Activated CD8-positive, alpha-beta T cell treated with anti-CD3 and anti-CD28 coated beads, Interleukin-2, amount 10 ng/mL, durations not matched to agents 7 days and 5 days (primary cell): ENCODE results near the gene SLC17A9. TPM values are rescaled to one million over a fixed set of nuclear protein-coding genes. Genes with fewer than 3 reads are reported as not detected.

ENCODE experiments used
- ATAC-seq: fragments of 150-1000 bp; cut with Tn5 transposase; one replicate; pipeline ENCODE4 v1.10.0; 2021; ENCODE audit warnings: moderate library complexity
- CTCF ChIA-PET: fragments of 350-600 bp; sonication (Branson Sonifier 250); formaldehyde crosslinking; loops from one replicate; lab custom pipeline; 2021; ENCODE audit warnings: antibody characterized with exemption; lab: Charles Lee
- POLR2A ChIA-PET: fragments of 350-600 bp; sonication (Branson Sonifier 250); formaldehyde crosslinking; loops from one replicate; lab custom pipeline; 2021; ENCODE audit warnings: antibody characterized with exemption; lab: Charles Lee
- DNase-seq: peaks from one replicate; pipeline ENCODE4 v3.0.0-alpha.2; 2020
- H3K27ac Mint-ChIP-seq: one replicate; pipeline ENCODE4 v1.8.0; 2021; ENCODE audit warnings: mild to moderate bottlenecking, mixed read lengths
- H3K27me3 Mint-ChIP-seq: one replicate; pipeline ENCODE4 v1.8.0; 2021; ENCODE audit warnings: low read depth, mixed read lengths
- H3K36me3 Mint-ChIP-seq: one replicate; pipeline ENCODE4 v1.8.0; 2021; ENCODE audit warnings: low read depth, mixed read lengths
- H3K4me1 Mint-ChIP-seq: one replicate; pipeline ENCODE4 v1.8.0; 2021; ENCODE audit warnings: low read depth, mixed read lengths
- H3K4me3 Mint-ChIP-seq: one replicate; pipeline ENCODE4 v1.8.0; 2021; ENCODE audit warnings: mild to moderate bottlenecking, mixed read lengths
- H3K9me3 Mint-ChIP-seq: one replicate; pipeline ENCODE4 v1.8.0; 2022; ENCODE audit warnings: mixed read lengths; ENCODE audit not compliant: insufficient read depth
- total RNA-seq, 2 experiments: library from RNA; stranded (reverse); gene quantifications; one replicate each; pipeline ENCODE4 v1.2.3, GENCODE V29; 2021

SLC17A9 gene
- total RNA-seq, 2 experiments from 2014 or later, result 57.8 to 69.7 TPM

GRCh38 chr20:62926229-62927127 is 26.0 kb upstream of the SLC17A9 start, which contains the start of gene DIDO1:
DIDO1 (minus strand) TSS chr20:62926505.
- no peaks in the 10 kb centered on the region for H3K27me3 Mint-ChIP-seq

DNA sequence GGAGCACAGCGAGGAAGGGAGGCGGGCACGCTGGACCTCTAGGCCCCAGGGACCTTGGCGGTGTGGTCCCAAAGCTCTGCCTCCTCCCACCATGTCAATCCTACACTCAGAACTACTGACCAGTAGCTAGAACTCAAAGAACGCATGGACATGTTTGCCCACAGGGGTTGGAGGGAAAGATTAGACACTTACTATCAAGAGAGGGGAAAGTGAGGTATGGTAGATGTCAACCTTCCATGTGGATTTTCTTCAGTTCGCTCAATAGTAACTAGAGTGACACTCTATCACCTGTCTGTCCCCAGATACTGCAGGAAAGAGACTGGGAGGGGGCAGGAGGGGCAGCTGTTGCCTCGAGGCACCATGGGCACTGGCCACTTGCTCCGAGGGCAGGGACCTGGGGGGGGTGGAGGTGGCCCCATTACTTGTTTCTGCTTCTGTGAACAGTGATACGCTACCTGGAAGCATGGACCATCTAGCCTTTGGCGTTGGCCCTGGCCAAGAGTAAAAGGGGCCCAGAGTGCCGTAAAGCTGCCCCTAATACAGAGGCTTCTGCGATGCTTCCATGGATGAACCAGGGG is 25.3 kb upstream of the SLC17A9 start:
- Mint-ChIP-seq H3K4me3 (peak overlapping the region; percentile 92), H3K36me3 (peaks cover 31% of the 10 kb centered on the region), H3K9me3 (no peaks in the 10 kb centered on the region), H3K27ac (peak overlapping the region; percentile 90), H3K4me1 (peaks cover 76% of the 10 kb centered on the region), H3K27me3 (no peaks in the 10 kb centered on the region)
- POLR2A ChIA-PET, result interaction anchor here (0.7 to 7.2 kb wide), 8 partner anchors 8 to 285 kb away, joined by 3 to 82 read pairs (median 6); partner anchors contain the start of genes GID8, SLC17A9 and SLCO4A1
- no peak for ATAC-seq
- no peak for DNase-seq
- CTCF ChIA-PET, result interaction anchor here (0.6 to 13.1 kb wide), 11 partner anchors 9 to 105 kb away, joined by 3 to 100 read pairs (median 4); partner anchors contain the start of gene GID8

More at GRCh38 chr20:62926229-62927127, 26.0 kb upstream of the SLC17A9 start, which contains the start of gene DIDO1:
- DNase-seq (peak; percentile 89), ATAC-seq (peak; percentile 76)
- no peaks in the 10 kb centered on the region for H3K9me3 Mint-ChIP-seq
- H3K4me1 Mint-ChIP-seq, result peaks cover 72% of the 10 kb centered on the region
- ChIA-PET CTCF (interaction anchor here (0.6 to 13.5 kb wide), 10 partner anchors 8 to 104 kb away, joined by 3 to 182 read pairs (median 4); partner anchors contain the start of gene GID8), POLR2A (interaction anchor here (0.7 to 7.2 kb wide), 8 partner anchors 8 to 284 kb away, joined by 4 to 82 read pairs (median 4); partner anchors contain the start of genes GID8, SLC17A9 and SLCO4A1)
- H3K4me3 Mint-ChIP-seq, result peak within 1 kb of the TSS; percentile 92
- peaks cover 31% of the 10 kb centered on the region for H3K36me3 Mint-ChIP-seq
- peak within 1 kb of the TSS; percentile 96 for H3K27ac Mint-ChIP-seq

DNA sequence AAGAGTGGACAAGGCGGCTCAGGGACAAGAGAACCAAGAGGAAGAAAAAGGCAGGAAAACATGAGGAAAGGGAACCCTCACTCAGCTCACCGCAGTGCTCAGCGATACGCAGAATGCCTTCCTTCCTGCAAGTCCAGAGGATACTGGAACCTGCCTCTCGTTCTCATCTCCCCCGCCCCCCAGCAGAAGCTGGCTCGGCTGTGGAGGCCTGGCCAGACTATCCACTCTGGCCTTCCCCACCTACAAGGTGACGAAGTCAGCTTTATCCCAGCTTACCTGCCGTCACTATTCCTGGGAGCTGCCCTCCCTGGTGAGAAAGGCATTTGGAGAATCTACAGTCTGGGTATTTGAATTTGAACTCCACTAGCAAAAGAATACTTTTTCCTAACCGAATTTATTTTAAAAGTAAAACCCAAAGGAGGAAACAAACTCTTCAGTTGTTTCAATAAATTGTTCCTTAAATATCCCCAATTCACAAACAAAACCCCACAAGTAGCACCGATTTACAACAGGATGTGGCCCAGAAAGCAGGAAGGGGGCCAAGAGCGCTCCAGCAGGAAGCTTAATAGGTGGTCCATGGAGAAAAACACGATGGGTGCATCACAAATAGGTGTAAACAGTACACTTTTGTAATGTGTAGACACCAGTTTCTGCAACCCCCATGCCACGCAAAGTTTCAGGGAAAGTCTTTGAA is 24.1 kb upstream of the SLC17A9 start:
- Mint-ChIP-seq H3K4me1 (peaks cover 74% of the 10 kb centered on the region), H3K27me3 (no peaks in the 10 kb centered on the region), H3K27ac (peak overlapping the region; percentile 74), H3K36me3 (peaks cover 32% of the 10 kb centered on the region), H3K9me3 (no peaks in the 10 kb centered on the region), H3K4me3 (peak overlapping the region; percentile 92)
- no peak for DNase-seq
- POLR2A ChIA-PET, result interaction anchor here (1.5 to 7.2 kb wide), 3 partner anchors 8 to 26 kb away, joined by 3 to 82 read pairs (median 11); partner anchors contain the start of gene GID8
- CTCF ChIA-PET, result interaction anchor here (0.8 to 1.9 kb wide), 6 partner anchors 8 to 44 kb away, joined by 3 to 14 read pairs (median 6); no protein-coding TSS in a partner anchor
- no peak for ATAC-seq

DNA sequence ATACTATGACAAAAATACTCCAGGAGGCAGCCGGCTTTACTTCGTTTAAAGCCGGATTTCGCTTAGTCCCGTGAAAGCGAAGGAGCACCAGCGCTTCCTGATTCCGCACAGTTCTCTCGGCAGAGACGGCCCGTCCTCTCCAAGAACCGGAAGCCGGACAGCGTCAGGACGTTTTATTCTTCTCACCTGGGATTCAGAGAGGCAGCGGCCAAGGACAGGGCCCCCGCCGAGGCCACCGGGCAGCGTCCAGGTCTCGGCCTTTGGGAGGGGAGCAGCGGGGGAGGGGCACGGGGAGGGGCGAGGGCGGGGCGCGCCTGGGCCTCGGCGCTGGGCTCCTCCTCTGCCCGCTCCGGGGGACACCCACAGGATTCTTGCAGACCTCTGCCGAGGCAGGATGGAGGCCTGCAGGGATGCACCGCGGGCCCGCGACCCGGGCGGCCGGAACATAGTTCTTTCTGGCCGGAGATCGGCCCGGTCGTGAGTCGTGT is 23.4 kb upstream of the SLC17A9 start:
- Mint-ChIP-seq H3K27ac (peak overlapping the region; percentile 74), H3K9me3 (no peaks in the 10 kb centered on the region), H3K36me3 (peaks cover 30% of the 10 kb centered on the region), H3K4me1 (peaks cover 68% of the 10 kb centered on the region), H3K27me3 (no peaks in the 10 kb centered on the region), H3K4me3 (peak overlapping the region; percentile 92)
- ChIA-PET CTCF (interaction anchor here (0.8 to 1.9 kb wide), 4 partner anchors 8 to 28 kb away, joined by 3 to 14 read pairs (median 6); no protein-coding TSS in a partner anchor), POLR2A (interaction anchor here (2.0 to 7.2 kb wide), 2 partner anchors 7 to 10 kb away, joined by 11 to 82 read pairs; partner anchors contain the start of gene GID8)
- peak; percentile 64 for DNase-seq
- ATAC-seq, result peak; percentile 33

DNA sequence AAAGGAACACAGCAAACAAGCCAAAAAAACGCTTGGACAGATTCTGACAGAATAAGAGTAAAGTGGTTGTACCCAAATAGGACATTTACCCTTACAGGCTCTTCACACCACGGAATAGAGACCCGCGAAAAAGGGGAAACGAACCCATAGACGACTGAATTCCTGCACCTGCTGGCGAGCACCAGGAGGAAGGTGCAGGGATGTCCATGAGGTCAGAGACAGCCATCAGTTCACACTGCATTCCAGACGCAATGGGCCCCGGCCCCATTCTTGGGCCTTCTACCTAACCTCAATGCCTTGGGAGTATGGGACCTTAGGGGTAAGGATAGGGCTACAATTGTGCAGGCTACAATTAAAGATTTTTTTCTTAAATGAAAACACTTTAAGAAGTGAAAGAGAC is 21.0 kb upstream of the SLC17A9 start:
- Mint-ChIP-seq H3K4me3 (no peak overlapping the region), H3K27me3 (no peaks in the 10 kb centered on the region), H3K36me3 (peaks cover 19% of the 10 kb centered on the region), H3K27ac (no peak overlapping the region), H3K4me1 (peaks cover 59% of the 10 kb centered on the region), H3K9me3 (no peaks in the 10 kb centered on the region)
- no peak for DNase-seq
- ATAC-seq, result no peak
- ChIA-PET POLR2A (interaction anchor here (1.2 to 1.6 kb wide), 3 partner anchors 10 to 18 kb away, joined by 3 to 4 read pairs (median 3); no protein-coding TSS in a partner anchor), CTCF (no interaction called here)

- Mint-ChIP-seq H3K27ac (no peak overlapping the region), H3K4me3 (no peak overlapping the region), H3K4me1 (peaks cover 42% of the 10 kb centered on the region), H3K36me3 (peaks cover 15% of the 10 kb centered on the region), H3K27me3 (no peaks in the 10 kb centered on the region), H3K9me3 (no peaks in the 10 kb centered on the region)
- no peak for ATAC-seq
- POLR2A ChIA-PET, result interaction anchor here (2.4 to 6.0 kb wide), 2 partner anchors 8 to 15 kb away, joined by 13 to 82 read pairs; partner anchors contain the start of gene DIDO1
- CTCF ChIA-PET, result interaction anchor here (1.8 to 5.8 kb wide), 2 partner anchors 13 to 26 kb away, joined by 9 to 100 read pairs; partner anchors contain the start of gene DIDO1
- DNase-seq, result no peak
These were observed 18.5 kb upstream of the SLC17A9 start for GRCh38 chr20:62933966-62934365.

DNA sequence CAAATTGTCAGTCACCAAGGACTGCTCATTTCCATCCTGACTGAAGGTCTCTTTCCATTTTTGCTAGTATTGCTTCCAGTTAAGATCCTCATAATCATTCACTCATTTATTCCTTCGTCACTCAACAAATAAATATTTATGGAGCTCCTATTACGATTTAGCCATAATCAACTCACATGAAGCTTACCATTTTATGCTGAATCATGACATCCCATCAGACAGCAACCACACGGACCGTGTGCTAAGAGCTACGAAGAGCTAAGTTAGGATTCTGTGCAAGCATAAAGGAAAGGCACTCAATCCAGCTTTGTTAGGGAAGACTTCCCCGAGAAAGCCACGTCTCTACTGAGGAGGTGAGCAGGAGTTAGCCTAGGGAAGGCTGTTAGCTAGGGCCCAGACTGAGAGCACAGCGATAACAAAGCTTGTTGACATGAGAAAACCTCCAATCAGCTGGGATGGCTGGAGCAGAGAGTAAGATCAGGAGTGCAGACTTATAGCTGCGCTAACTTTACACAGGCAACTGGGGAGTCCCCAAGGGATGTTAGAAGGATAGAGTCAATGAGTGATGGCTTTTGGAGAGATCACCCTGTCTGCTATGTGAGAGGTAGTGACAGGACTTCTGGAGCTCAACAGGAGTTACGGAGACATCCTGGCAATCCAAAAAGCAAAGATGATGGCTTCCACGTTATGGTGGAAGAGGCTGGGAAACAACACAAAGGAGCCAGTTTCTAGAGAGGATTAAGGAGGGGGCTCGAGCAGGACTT is 17.1 kb upstream of the SLC17A9 start:
- ATAC-seq, result no peak
- no peak overlapping the region for H3K4me3 Mint-ChIP-seq
- no peaks in the 10 kb centered on the region for H3K9me3 Mint-ChIP-seq
- no peaks in the 10 kb centered on the region for H3K27me3 Mint-ChIP-seq
- H3K4me1 Mint-ChIP-seq, result peaks cover 43% of the 10 kb centered on the region
- ChIA-PET POLR2A (interaction anchor here (1.2 to 6.0 kb wide), 4 partner anchors 10 to 41 kb away, joined by 4 to 82 read pairs (median 9); partner anchors contain the start of gene DIDO1), CTCF (interaction anchor here (0.7 to 5.8 kb wide), 6 partner anchors 14 to 74 kb away, joined by 3 to 100 read pairs (median 3); partner anchors contain the start of gene DIDO1)
- H3K36me3 Mint-ChIP-seq, result peaks cover 19% of the 10 kb centered on the region
- H3K27ac Mint-ChIP-seq, result no peak overlapping the region
- no peak for DNase-seq

DNA sequence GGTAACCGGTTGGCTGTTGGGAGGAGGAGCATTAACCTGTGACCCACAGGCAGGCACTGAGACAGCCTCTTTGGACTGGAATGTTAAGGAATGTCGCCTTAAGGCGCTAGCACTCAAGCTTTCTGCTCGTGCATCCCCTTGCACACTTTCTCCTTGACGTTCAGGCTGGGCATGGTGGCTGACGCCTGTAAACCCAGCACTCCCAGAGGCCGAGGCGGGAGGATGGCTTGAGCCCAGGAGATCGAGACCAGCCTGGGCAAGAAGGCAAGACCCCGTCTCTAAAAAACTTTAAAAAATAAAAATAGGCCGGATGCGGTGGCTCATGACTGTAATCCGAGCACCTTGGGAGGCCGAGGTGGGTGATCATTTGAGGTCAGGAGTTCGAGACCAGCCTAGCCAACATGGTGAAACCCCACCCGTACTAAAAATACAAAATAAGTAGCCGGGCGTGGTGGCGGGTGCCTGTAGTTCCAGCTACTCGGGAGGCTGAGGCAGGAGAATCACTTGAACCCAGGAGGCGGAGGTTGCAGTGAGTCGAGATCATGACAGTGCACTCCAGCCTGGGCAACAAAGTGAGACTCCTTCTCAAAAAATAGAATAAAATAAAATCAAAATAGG is 16.4 kb upstream of the SLC17A9 start:
- CTCF ChIA-PET, result interaction anchor here (1.1 to 5.8 kb wide), 8 partner anchors 8 to 39 kb away, joined by 3 to 100 read pairs (median 4); partner anchors contain the start of gene DIDO1

DNA sequence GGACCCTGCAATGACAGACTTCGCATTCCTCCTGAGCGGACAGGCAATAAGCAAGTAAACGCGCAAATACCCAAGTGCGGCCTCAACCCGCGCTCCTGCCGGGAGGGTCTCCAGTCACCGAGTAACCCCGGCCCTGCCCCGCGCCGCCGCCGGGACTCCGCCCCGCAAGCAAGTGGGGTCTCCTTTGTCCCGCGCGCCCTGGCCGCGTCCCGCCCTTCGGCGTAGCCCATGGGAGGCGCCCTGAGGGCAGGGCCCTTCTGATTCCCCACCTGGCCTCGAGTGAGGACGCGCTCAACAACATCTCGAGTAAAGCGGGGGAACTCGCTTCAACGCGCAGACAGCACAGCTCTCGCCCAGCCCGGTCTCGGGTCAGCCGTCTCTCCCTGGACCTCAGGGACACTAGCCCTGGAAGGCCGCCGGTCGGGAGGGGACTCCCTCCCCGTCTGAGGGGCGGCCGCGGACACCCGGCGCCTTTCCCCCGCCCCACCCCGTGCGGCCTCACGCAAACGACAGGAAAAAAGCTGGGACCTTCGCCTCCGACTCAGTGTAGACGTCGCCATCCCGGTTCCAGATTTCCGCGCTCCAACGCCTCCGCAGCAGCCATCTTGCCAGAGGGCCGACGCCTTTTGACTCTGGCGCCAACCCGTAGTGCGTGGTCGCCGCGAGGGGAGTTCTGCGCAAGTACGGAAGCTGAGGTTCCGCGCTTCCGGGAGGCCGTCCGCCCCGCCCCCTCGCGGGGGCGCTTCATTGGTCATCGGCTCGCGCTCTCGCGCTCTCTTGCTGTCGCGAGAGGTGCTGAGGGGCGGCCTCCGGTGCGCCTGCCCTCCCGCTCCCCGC is 15.0 kb upstream of the SLC17A9 start:
- Mint-ChIP-seq H3K9me3 (no peaks in the 10 kb centered on the region), H3K4me3 (no peak overlapping the region), H3K27ac (peak overlapping the region; percentile 95), H3K27me3 (no peaks in the 10 kb centered on the region), H3K36me3 (peaks cover 27% of the 10 kb centered on the region), H3K4me1 (peaks cover 38% of the 10 kb centered on the region)
- CTCF ChIA-PET, result interaction anchor here (0.9 to 5.8 kb wide), 7 partner anchors 9 to 38 kb away, joined by 3 to 100 read pairs (median 4); partner anchors contain the start of gene DIDO1
- ATAC-seq, result peak; percentile 90
- DNase-seq, result peak; percentile 97
- POLR2A ChIA-PET, result interaction anchor here (0.6 to 6.0 kb wide), 12 partner anchors 10 to 62 kb away, joined by 3 to 82 read pairs (median 4); partner anchors contain the start of gene DIDO1

More for the DNA sequence above, 16.4 kb upstream of the SLC17A9 start:
- no peak overlapping the region for H3K4me3 Mint-ChIP-seq
- POLR2A ChIA-PET, result interaction anchor here (1.4 to 6.0 kb wide), 3 partner anchors 11 to 18 kb away, joined by 4 to 82 read pairs (median 19); partner anchors contain the start of gene DIDO1
- DNase-seq (no peak), ATAC-seq (no peak)
- no peaks in the 10 kb centered on the region for H3K9me3 Mint-ChIP-seq
- H3K27ac Mint-ChIP-seq, result no peak overlapping the region
- peaks cover 19% of the 10 kb centered on the region for H3K36me3 Mint-ChIP-seq
- H3K27me3 Mint-ChIP-seq, result no peaks in the 10 kb centered on the region
- peaks cover 43% of the 10 kb centered on the region for H3K4me1 Mint-ChIP-seq
